ENCODE results near the gene ALDH3B2.
"Not testable (repeated sequence)": the region's sequence is repeated elsewhere in the genome, so short reads cannot be mapped to it uniquely, and the experiment has no call there.

Gene ALDH3B2

DNA sequence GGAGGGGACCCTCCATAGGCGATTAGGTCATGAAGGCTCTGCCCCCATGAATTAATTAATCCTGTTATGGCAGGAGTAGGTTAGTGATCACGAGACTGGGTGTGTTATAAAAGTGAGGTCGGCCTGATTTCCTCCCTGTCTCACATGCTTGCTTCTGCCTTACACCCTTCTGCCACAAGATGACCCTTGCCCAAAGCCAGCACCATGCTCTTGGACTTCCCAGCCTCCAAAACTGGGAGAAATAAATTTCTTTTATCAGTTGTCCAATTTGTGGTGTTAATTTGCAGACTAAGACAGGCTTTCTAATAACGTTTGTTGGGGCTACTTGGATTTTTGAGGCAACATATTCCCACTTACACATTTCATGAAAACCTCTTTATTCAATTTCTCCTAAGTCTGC lies 23.4 kb upstream of the ALDH3B2 start:
- Mint-ChIP-seq H3K27ac (no peak overlapping the region), H3K27me3 (ENCODE audit: low read depth) (peaks cover 2% of the 10 kb centered on the region), H3K36me3 (ENCODE audit: low read depth) (no peaks in the 10 kb centered on the region), H3K4me3 (no peak overlapping the region), H3K4me1 (ENCODE audit: low read depth) (no peaks in the 10 kb centered on the region), H3K9me3 (no peaks in the 10 kb centered on the region)
- no peak for DNase-seq (ENCODE audit: low spot score)

DNA sequence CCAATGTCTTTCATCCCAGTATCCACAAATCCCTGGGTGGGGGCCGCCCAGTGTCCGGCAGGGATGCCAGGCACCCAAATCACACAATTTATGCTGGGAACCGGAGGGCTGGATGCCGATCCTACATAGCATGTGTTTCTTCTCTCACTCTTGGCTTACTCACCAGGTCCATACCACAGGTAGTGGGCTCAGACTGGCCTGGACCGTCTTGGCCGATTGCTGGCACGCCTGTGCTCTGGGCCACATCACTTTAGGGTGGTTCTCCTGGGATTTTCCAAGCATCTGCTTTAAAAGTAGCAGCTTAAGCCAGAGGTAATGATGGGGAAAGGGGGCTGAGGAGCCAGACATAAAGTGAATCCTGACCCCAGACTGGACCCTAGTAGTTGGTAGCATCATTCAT lies 22.6 kb upstream of the ALDH3B2 start:
- no peak for DNase-seq (ENCODE audit: low spot score)
- Mint-ChIP-seq H3K4me3 (no peak overlapping the region), H3K36me3 (ENCODE audit: low read depth) (no peaks in the 10 kb centered on the region), H3K4me1 (ENCODE audit: low read depth) (no peaks in the 10 kb centered on the region), H3K9me3 (no peaks in the 10 kb centered on the region), H3K27ac (no peak overlapping the region), H3K27me3 (ENCODE audit: low read depth) (peaks cover 7% of the 10 kb centered on the region)

DNA sequence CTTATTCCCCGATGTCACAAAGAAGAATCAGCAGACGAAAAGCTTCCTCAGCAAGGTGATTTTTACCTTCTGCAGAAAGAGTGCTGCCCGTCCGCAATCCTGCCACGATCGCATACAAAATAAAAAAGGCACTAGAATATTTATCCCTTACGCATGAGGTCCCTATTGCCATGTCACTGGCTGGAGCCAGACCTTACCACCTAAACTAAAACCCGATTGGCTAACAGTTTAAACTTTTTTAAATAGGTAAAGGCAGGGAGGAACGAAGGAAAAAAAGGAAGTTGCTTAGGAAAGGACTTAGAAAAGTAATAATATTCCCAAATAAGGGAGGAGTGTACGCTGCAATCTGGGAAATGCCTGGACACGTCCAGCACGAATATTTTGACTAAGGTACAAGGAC lies 21.2 kb upstream of the ALDH3B2 start:
- Mint-ChIP-seq H3K36me3 (ENCODE audit: low read depth) (no peaks in the 10 kb centered on the region), H3K4me3 (no peak overlapping the region), H3K4me1 (ENCODE audit: low read depth) (no peaks in the 10 kb centered on the region), H3K27ac (no peak overlapping the region), H3K9me3 (no peaks in the 10 kb centered on the region), H3K27me3 (ENCODE audit: low read depth) (peaks cover 18% of the 10 kb centered on the region)
- no peak for DNase-seq (ENCODE audit: low spot score)

DNA sequence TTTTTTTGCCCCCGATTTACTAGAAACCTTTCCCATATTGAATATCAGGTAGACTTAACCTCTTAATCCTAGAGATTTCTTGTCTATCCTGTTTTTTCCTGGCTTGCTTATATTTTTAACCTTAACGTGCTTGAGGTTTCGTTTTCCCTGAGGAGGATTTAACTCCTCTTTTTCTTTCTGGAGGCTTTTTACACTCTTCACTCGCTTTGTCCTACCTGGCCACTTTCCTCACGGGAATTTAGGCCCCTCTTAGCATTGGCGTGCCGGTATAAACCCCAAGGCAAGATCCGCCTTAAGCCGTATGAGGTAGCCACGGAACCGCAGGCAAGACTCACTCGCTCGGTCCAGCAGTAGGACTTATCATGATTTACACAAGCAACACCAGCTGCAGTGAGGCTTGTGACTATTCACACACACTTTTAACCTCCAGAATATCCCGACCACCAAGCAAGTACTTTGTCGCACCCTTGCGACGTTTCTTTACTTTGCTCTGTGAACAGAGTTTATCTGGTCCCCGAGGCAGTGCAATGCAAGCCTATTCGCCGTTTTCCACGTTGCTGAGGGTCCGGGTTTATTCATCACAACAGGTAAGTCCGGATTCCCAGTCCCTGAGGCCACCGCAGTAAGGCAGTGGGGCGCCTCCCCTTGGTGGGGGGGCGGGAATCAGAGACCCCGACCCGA lies 20.6 kb upstream of the ALDH3B2 start:
- no peaks in the 10 kb centered on the region for H3K9me3 Mint-ChIP-seq
- H3K36me3 Mint-ChIP-seq (ENCODE audit: low read depth) = no peaks in the 10 kb centered on the region
- no peak for DNase-seq (ENCODE audit: low spot score)
- no peak overlapping the region for H3K4me3 Mint-ChIP-seq
- no peaks in the 10 kb centered on the region for H3K4me1 Mint-ChIP-seq (ENCODE audit: low read depth)
- no peak overlapping the region for H3K27ac Mint-ChIP-seq
- peaks cover 23% of the 10 kb centered on the region for H3K27me3 Mint-ChIP-seq (ENCODE audit: low read depth)

DNA sequence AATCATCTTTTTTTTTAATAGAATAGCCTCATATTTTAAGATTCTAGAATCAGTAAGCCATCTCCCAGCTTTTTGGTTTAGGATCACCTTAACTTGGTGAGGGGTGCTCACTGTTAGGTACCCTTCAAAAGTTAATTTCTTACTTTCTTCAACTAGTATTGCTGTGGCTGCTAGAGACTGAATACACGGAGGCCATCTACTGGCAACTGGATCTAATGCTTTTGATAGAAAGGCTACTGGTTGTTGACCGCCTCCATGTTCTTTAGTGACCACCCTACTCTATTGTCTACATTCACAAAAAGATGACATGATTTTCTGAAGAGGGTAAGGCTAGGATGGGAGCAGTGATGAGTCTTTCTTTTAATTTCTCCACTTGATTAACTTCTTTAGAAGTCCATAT lies 16.7 kb upstream of the ALDH3B2 start:
- Mint-ChIP-seq H3K9me3 (no peaks in the 10 kb centered on the region), H3K36me3 (ENCODE audit: low read depth) (no peaks in the 10 kb centered on the region), H3K4me3 (no peak overlapping the region), H3K27me3 (ENCODE audit: low read depth) (peaks cover 32% of the 10 kb centered on the region), H3K27ac (no peak overlapping the region), H3K4me1 (ENCODE audit: low read depth) (no peaks in the 10 kb centered on the region)
- no peak for DNase-seq (ENCODE audit: low spot score)

DNA sequence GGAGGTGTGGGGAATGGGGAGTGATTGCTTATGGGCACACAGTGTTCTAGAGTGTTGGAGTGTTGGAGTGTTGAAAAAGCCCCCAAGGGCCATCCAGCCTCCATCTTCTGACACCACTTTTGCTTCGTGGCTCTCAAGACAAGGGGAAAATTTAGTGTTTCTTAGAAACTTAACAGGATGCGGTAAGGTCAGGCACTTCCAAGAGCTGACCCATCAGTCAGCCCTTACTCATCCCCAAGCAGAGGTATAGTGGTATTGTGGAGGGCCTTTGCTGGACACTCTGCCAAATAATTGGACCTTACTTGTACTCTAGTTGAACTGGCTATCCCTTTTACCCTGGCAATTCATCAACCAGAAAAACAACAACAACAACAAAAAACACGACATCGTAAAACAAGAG lies 14.8 kb upstream of the ALDH3B2 start:
- DNase-seq (ENCODE audit: low spot score) = no peak
- peaks cover 39% of the 10 kb centered on the region for H3K27me3 Mint-ChIP-seq (ENCODE audit: low read depth)
- no peak overlapping the region for H3K4me3 Mint-ChIP-seq
- no peaks in the 10 kb centered on the region for H3K4me1 Mint-ChIP-seq (ENCODE audit: low read depth)
- no peaks in the 10 kb centered on the region for H3K9me3 Mint-ChIP-seq
- no peak overlapping the region for H3K27ac Mint-ChIP-seq
- H3K36me3 Mint-ChIP-seq (ENCODE audit: low read depth) = no peaks in the 10 kb centered on the region

DNA sequence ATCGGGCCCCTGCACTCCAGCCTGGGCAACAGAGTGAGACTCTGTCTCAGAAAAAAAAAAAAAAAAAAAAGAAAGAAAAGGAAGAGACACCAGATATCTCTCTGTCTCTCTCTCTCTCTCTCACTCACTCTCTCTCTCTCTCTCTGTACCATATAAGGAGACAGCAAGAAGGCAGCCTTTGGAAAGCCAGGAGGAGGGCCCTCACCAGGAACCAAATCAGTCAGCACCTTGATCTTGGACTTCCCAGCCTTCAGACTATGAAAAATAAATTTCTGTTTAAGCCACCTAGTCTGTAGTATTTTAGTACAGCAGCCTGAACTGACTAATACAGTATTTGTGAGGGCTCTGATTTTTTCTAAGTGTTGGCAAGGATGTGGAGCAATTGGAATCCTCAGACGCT lies 13.6 kb upstream of the ALDH3B2 start:
- no peaks in the 10 kb centered on the region for H3K9me3 Mint-ChIP-seq
- H3K4me3 Mint-ChIP-seq = no peak overlapping the region
- peaks cover 38% of the 10 kb centered on the region for H3K27me3 Mint-ChIP-seq (ENCODE audit: low read depth)
- no peak overlapping the region for H3K27ac Mint-ChIP-seq
- no peak for DNase-seq (ENCODE audit: low spot score)
- no peaks in the 10 kb centered on the region for H3K36me3 Mint-ChIP-seq (ENCODE audit: low read depth)
- H3K4me1 Mint-ChIP-seq (ENCODE audit: low read depth) = no peaks in the 10 kb centered on the region

DNA sequence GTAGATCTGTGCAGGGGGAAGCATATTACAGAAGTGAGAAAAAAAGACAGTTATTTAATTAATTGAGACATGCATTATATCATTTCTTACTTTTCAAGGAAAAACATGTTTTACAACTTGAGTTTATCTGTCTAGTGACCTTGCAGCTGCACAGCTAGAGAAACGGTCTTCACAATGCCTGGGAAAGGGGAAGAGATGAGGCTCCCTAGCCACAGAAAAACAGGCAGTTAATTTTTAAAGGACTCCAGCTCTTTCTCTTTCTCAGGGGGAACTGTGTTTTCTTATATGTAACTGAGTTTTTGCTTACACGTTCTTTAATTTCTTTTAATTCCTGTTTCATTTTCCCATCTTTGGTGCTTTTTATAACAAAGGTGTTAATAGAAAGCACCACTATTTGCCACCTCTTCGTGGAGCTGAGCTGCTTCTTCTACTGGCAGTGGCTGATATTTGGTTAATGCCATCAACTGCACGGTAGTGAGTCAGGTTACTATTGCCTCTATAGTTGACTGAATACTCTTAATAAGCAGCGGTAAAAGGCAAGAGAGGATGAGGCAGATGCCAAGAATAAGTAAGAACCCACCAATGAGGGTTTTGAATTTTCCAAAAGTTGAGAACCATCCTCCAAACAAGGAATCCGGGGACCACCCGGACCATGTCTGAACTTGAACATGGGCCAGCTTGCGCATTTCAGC lies 11.4 kb upstream of the ALDH3B2 start:
- not testable (repeated sequence) for H3K27ac Mint-ChIP-seq; DNase-seq (ENCODE audit: low spot score); H3K9me3 Mint-ChIP-seq; H3K4me1 Mint-ChIP-seq (ENCODE audit: low read depth); H3K4me3 Mint-ChIP-seq; H3K36me3 Mint-ChIP-seq (ENCODE audit: low read depth)
- peaks cover 22% of the 10 kb centered on the region for H3K27me3 Mint-ChIP-seq (ENCODE audit: low read depth)

DNA sequence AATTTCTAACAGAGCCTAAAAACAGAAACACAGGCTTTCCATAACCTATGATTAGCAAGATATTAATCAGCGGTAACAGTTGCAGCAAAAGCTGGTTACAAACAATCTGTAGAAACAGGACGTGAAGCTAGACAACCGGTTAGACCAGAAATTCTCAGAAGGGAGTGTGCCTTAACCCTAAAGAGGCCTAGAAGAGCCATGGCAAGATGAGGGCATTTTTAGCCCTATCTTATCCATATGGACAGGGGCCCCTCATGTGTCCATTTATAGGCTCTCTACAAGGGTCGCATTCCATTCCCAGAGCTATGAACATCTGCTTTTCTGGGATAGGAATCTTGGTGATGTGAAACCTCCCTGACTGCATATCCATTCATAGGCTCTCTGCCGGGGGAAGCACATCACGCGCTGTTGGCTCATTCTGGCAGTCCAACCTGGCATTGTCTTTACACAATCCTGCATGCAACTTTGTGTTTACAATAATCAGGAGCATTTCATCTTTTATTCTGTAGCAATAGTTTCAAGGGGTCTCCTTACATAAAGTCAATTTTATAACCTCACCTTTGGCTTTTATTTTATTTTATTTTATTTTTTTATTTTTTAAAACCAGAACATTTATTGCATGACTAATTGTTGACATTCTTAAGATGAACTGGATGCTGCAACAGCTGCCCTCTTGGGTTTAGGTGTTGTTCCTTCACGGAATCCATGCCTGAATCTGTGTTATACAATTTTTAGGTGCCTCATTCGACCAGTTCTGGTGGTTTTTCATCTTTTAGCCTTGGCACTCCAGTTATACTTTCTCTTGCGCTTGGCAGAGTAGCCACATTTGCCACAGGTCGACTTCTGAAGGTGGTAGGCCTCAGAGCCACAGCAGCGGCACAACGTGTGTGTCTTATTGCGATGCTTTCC lies 8.0 kb upstream of the ALDH3B2 start:
- H3K4me1 Mint-ChIP-seq (ENCODE audit: low read depth); H3K9me3 Mint-ChIP-seq; H3K27ac Mint-ChIP-seq; H3K36me3 Mint-ChIP-seq (ENCODE audit: low read depth); H3K4me3 Mint-ChIP-seq; DNase-seq (ENCODE audit: low spot score): not testable (repeated sequence)
- peaks cover 15% of the 10 kb centered on the region for H3K27me3 Mint-ChIP-seq (ENCODE audit: low read depth)

DNA sequence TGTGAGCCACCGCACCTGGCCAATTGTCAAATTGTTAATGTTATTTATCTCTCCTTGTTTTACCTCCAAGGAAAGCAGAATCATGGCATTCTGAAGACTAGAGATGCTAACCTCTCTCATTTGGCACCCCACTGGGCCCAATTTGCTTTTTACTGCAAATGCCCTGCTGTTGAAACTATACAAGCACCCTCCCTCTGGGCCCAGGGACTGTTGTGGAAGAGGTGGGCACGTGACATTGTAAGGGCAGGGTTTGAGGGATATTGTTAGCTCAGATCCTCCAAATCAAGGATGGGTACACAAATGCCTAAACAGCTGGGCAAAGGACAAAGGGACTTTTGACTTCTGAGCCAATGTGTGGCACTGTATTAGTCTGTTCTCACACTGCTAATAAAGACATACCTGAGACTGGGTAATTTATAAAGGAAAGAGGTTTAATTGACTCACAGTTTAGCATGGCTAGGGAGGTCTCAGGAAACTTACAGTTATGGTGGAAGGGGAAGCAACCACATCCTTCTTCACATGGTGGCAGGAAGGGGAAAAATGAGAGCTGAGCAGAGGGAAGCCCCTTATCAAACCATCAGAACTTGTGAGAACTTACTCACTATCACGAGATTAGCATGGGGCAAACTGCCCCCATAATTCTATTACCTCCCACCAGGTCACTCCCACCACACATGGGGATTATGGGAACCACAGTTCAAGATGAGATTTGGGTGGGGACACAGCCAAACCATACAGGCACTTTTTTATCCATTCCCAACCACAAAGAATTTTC lies 6.5 kb upstream of the ALDH3B2 start:
- no peak overlapping the region for H3K4me3 Mint-ChIP-seq
- no peak overlapping the region for H3K27ac Mint-ChIP-seq
- peaks cover 2% of the 10 kb centered on the region for H3K4me1 Mint-ChIP-seq (ENCODE audit: low read depth)
- peaks cover 13% of the 10 kb centered on the region for H3K27me3 Mint-ChIP-seq (ENCODE audit: low read depth)
- H3K36me3 Mint-ChIP-seq (ENCODE audit: low read depth) = no peaks in the 10 kb centered on the region
- peaks cover 10% of the 10 kb centered on the region for H3K9me3 Mint-ChIP-seq
- no peak for DNase-seq (ENCODE audit: low spot score)

DNA sequence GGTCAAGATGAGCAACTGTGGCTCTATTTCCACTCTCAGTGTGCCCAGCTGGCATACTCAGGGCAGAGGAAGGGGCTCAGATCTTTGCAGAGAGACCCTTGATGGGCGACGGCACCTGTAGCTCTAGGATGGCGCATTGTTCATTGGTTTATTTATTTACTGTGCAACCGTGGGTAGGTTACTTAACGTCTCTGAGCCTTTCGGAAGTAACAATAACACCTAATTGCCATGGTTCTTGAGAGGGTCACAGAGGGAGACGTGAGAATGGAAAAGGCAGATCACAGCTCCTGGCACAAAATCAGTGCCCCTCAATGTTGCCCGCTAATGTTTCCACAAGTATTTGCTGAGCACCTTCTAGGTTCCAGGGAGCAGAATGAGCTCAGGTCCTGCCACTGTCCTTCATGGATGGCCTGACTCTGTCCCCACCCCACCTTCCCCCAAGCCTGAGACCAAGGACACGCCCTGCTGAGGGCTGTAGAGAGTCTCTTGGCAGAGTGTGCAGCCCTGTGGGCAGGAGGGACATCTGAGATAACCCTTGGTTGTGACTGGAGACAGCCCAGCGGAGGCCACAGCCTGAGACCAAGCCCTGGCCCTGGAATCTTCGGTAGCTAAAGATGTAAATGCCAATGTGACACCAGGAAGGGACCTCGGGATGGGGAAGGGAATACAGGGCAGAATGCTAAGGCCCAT lies 780 bp upstream of the ALDH3B2 start:
- no peak overlapping the region for H3K27ac Mint-ChIP-seq
- H3K4me3 Mint-ChIP-seq = no peak overlapping the region
- no peaks in the 10 kb centered on the region for H3K4me1 Mint-ChIP-seq (ENCODE audit: low read depth)
- H3K36me3 Mint-ChIP-seq (ENCODE audit: low read depth) = no peaks in the 10 kb centered on the region
- H3K9me3 Mint-ChIP-seq = peaks cover 3% of the 10 kb centered on the region
- H3K27me3 Mint-ChIP-seq (ENCODE audit: low read depth) = peaks cover 8% of the 10 kb centered on the region
- DNase-seq (ENCODE audit: low spot score) = no peak

DNA sequence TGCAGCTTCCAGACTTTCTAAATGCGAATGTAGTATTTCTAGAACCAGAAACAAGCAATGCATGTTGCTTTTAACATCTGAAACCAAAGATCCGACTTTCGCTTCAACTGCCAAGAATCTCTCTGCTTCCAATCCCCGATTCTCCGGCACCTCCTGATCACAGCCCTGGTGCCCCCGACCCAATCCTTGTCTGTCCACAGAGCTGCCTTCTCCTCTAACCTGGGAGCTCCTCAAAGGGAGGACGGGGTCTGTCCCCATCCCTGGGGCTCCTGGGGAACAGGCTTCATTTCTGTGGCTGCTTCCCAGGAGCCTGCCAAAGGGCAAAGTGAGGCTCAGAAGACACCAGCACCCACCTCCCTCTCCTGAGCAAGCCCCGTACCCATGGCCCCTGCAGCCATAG lies 521 bp downstream of the ALDH3B2 start:
- DNase-seq (ENCODE audit: low spot score) = no peak
- peaks cover 3% of the 10 kb centered on the region for H3K9me3 Mint-ChIP-seq
- no peaks in the 10 kb centered on the region for H3K36me3 Mint-ChIP-seq (ENCODE audit: low read depth)
- no peaks in the 10 kb centered on the region for H3K4me1 Mint-ChIP-seq (ENCODE audit: low read depth)
- H3K27ac Mint-ChIP-seq = no peak overlapping the region
- peaks cover 8% of the 10 kb centered on the region for H3K27me3 Mint-ChIP-seq (ENCODE audit: low read depth)
- no peak overlapping the region for H3K4me3 Mint-ChIP-seq

DNA sequence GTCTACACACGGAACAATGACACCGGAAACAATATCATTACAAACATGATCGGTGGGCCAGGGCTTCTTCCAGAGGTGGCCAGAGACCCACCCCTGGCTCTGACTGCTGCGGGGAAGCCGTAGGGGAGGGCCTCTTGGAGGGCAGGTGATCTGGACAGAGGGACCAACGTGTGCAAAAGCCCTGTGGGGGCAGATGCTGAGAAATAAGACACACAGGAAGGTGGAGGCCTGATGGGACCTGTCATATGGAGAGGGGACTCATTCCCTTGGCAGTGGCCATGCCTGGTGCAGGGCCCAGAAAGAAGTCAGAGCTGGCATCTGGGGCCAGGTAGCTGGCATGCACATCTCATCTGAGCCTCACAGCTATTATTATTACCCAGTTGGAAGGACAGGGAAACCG lies 1.1 kb downstream of the ALDH3B2 start:
- Mint-ChIP-seq H3K27me3 (ENCODE audit: low read depth) (peaks cover 8% of the 10 kb centered on the region), H3K4me1 (ENCODE audit: low read depth) (no peaks in the 10 kb centered on the region), H3K27ac (no peak overlapping the region), H3K4me3 (no peak overlapping the region), H3K9me3 (peaks cover 3% of the 10 kb centered on the region), H3K36me3 (ENCODE audit: low read depth) (no peaks in the 10 kb centered on the region)
- DNase-seq (ENCODE audit: low spot score) = no peak

Data from T-helper 2 cell treated with Interferon-gamma antibody and Interleukin-4, amounts not matched to agents 5 μg/mL and 100 μg/mL, for 36 hours (primary cell).